KMS-11 (cell line): ENCODE measurements around the gene AUTS2.

Experiments used
- H2AFZ ChIP-seq: fragments of 200-600 bp; sonication (generic); 2 replicates; pipeline ENCODE4 v1.6.1; 2016; ENCODE audit warnings: antibody characterized with exemption, mixed run types, low read depth
- H3K27ac ChIP-seq: fragments of 200-600 bp; sonication (generic); 2 replicates; pipeline ENCODE4 v1.6.1; 2016; ENCODE audit warnings: mild to moderate bottlenecking, mixed run types
- H3K27me3 ChIP-seq: fragments of 200-600 bp; sonication (generic); 2 replicates; pipeline ENCODE4 v1.6.1; 2017; ENCODE audit warnings: mild to moderate bottlenecking, low read depth, mixed run types, moderate library complexity; ENCODE audit not compliant: insufficient read depth
- H3K36me3 ChIP-seq: fragments of 200-600 bp; sonication (generic); 2 replicates; pipeline ENCODE4 v1.6.1; 2017; ENCODE audit warnings: mild to moderate bottlenecking, mixed run types; ENCODE audit not compliant: insufficient read depth
- H3K4me1 ChIP-seq: fragments of 200-600 bp; sonication (generic); 2 replicates; pipeline ENCODE4 v1.6.1; 2016; ENCODE audit warnings: mild to moderate bottlenecking, low read depth, mixed run types; ENCODE audit not compliant: poor library complexity, severe bottlenecking
- H3K4me2 ChIP-seq: fragments of 200-600 bp; sonication (generic); 2 replicates; pipeline ENCODE4 v1.7.0; 2016; ENCODE audit warnings: mild to moderate bottlenecking, mixed run types
- H3K4me3 ChIP-seq: fragments of 200-600 bp; sonication (generic); IDR thresholded peaks from 2 replicates; pipeline ENCODE4 v1.6.1; 2017; ENCODE audit warnings: low read depth, low read length, mixed read lengths; ENCODE audit not compliant: insufficient read depth
- H3K79me2 ChIP-seq: fragments of 200-600 bp; sonication (generic); 2 replicates; pipeline ENCODE4 v1.6.1; 2016; ENCODE audit warnings: low read depth, mixed run types; ENCODE audit not compliant: insufficient read depth
- H3K9ac ChIP-seq: fragments of 200-600 bp; sonication (generic); 2 replicates; pipeline ENCODE4 v1.6.1; 2016; ENCODE audit warnings: mild to moderate bottlenecking, mixed run types
- H4K20me1 ChIP-seq: fragments of 200-600 bp; sonication (generic); 2 replicates; pipeline ENCODE4 v1.6.1; 2016; ENCODE audit warnings: mild to moderate bottlenecking, mixed run types; ENCODE audit not compliant: insufficient read depth
- CTCF ChIP-seq: fragments of 200-600 bp; sonication (generic); conservative IDR thresholded peaks from 2 replicates; pipeline ENCODE4 v1.6.1; 2017; ENCODE audit warnings: low read depth, mild to moderate bottlenecking, antibody characterized with exemption, low read length, moderate library complexity, mixed read lengths

The AUTS2 gene

GRCh38 chr7:70294211-70294911, 696.1 kb downstream of the AUTS2 start:
- Histone ChIP-seq H4K20me1 (no peaks in the 10 kb centered on the region), H3K4me1 (peaks cover 19% of the 10 kb centered on the region), H3K4me3 (no peak overlapping the region), H3K9ac (no peak overlapping the region), H3K36me3 (no peaks in the 10 kb centered on the region), H3K27ac (no peak overlapping the region), H3K4me2 (no peak overlapping the region), H3K79me2 (no peaks in the 10 kb centered on the region), H3K27me3 (no peaks in the 10 kb centered on the region), H2AFZ (no peak overlapping the region)
- no peak for TF ChIP-seq CTCF

GRCh38 chr7:70298780-70299471, 700.7 kb downstream of the AUTS2 start:
- H3K4me1 ChIP-seq = peaks cover 49% of the 10 kb centered on the region

GRCh38 chr7:70299472-70299807, 701.2 kb downstream of the AUTS2 start:
- Histone ChIP-seq H4K20me1 (no peaks in the 10 kb centered on the region), H3K27me3 (no peaks in the 10 kb centered on the region), H3K36me3 (no peaks in the 10 kb centered on the region), H2AFZ (no peak overlapping the region), H3K79me2 (no peaks in the 10 kb centered on the region), H3K4me2 (peak overlapping the region; percentile 67), H3K27ac (peak overlapping the region; percentile 26; the same call in 1 of the 2 replicates), H3K4me1 (peaks cover 54% of the 10 kb centered on the region), H3K9ac (no peak overlapping the region), H3K4me3 (no peak overlapping the region)
- TF ChIP-seq CTCF = no peak

More at GRCh38 chr7:70298780-70299471, 700.7 kb downstream of the AUTS2 start:
- no peak overlapping the region for H2AFZ ChIP-seq
- no peaks in the 10 kb centered on the region for H3K36me3 ChIP-seq
- H3K9ac ChIP-seq = no peak overlapping the region
- no peaks in the 10 kb centered on the region for H3K79me2 ChIP-seq
- H3K4me2 ChIP-seq = peak overlapping the region; percentile 67
- no peaks in the 10 kb centered on the region for H4K20me1 ChIP-seq
- no peak overlapping the region for H3K4me3 ChIP-seq
- no peak for TF ChIP-seq CTCF
- H3K27ac ChIP-seq = peak overlapping the region; percentile 26; the same call in 1 of the 2 replicates
- no peaks in the 10 kb centered on the region for H3K27me3 ChIP-seq

GRCh38 chr7:70301673-70302185, 703.5 kb downstream of the AUTS2 start:
- peaks cover 69% of the 10 kb centered on the region for H3K4me1 ChIP-seq
- H3K36me3 ChIP-seq = no peaks in the 10 kb centered on the region
- H2AFZ ChIP-seq = no peak overlapping the region
- H3K4me2 ChIP-seq = no peak overlapping the region
- TF ChIP-seq CTCF = no peak
- H3K27me3 ChIP-seq = no peaks in the 10 kb centered on the region
- H3K27ac ChIP-seq = no peak overlapping the region
- no peak overlapping the region for H3K4me3 ChIP-seq
- no peaks in the 10 kb centered on the region for H3K79me2 ChIP-seq
- no peaks in the 10 kb centered on the region for H4K20me1 ChIP-seq
- H3K9ac ChIP-seq = no peak overlapping the region
